Middle frontal gyrus (tissue), 1 donor: ENCODE measurements around the gene AKT1S1.

Experiments used
- DNase-seq: peaks from one replicate; pipeline ENCODE4 v3.0.0-alpha.2; 2015; ENCODE audit warnings: low spot score; ENCODE audit errors: extremely low spot score

AKT1S1 gene

GRCh38 chr19:49907745-49908446, 30.7 kb upstream of the AKT1S1 start:
- no peak for DNase-seq

- DNase-seq = no peak
Observed at GRCh38 chr19:49906879-49907564, 29.9 kb upstream of the AKT1S1 start.

- no peak for DNase-seq
Observed at GRCh38 chr19:49904136-49904535, 27.0 kb upstream of the AKT1S1 start.

- no peak for DNase-seq
Observed at GRCh38 chr19:49896863-49897621, 19.9 kb upstream of the AKT1S1 start, which contains the start of gene IL4I1. IL4I1 (minus strand) TSS chr19:49896887; CDS start chr19:49896160, 727 bp downstream.

GRCh38 chr19:49895566-49896297, 18.6 kb upstream of the AKT1S1 start:
- DNase-seq = no peak

- no peak for DNase-seq
Observed at GRCh38 chr19:49894879-49895565, 17.9 kb upstream of the AKT1S1 start.

- no peak for DNase-seq
Observed at GRCh38 chr19:49894011-49894664, 17.0 kb upstream of the AKT1S1 start.

GRCh38 chr19:49892716-49893115, 15.6 kb upstream of the AKT1S1 start:
- no peak for DNase-seq

GRCh38 chr19:49891393-49891792, 14.2 kb upstream of the AKT1S1 start:
- DNase-seq = no peak

GRCh38 chr19:49890349-49891311, 13.5 kb upstream of the AKT1S1 start:
- no peak for DNase-seq

GRCh38 chr19:49889687-49890348, 12.7 kb upstream of the AKT1S1 start:
- no peak for DNase-seq

GRCh38 chr19:49889038-49889686, 12.0 kb upstream of the AKT1S1 start:
- no peak for DNase-seq

- no peak for DNase-seq
Observed at GRCh38 chr19:49888510-49888824, 11.3 kb upstream of the AKT1S1 start.

GRCh38 chr19:49887665-49888509, 10.7 kb upstream of the AKT1S1 start:
- no peak for DNase-seq

- DNase-seq = no peak
Observed at GRCh38 chr19:49887037-49887664, 10.0 kb upstream of the AKT1S1 start.

GRCh38 chr19:49884760-49885159, 7.6 kb upstream of the AKT1S1 start:
- DNase-seq = no peak

GRCh38 chr19:49884109-49884508, 7.0 kb upstream of the AKT1S1 start:
- DNase-seq = no peak
